HG02938 (cell line): ENCODE data around the gene SOAT1.

Experiments
- ATAC-seq: cut with Tn5 transposase; IDR thresholded peaks from one replicate; pipeline ENCODE4 v1.9.1; 2021; ENCODE audit warnings: mild to moderate bottlenecking, moderate library complexity; ENCODE audit not compliant: unreplicated experiment

Gene SOAT1

GRCh38 chr1:179303200-179303785 lies 9.7 kb downstream of the SOAT1 start:
- no peak for ATAC-seq

GRCh38 chr1:179305450-179305849 lies 11.9 kb downstream of the SOAT1 start:
- ATAC-seq = no peak

GRCh38 chr1:179310291-179310690 lies 16.7 kb downstream of the SOAT1 start:
- no peak for ATAC-seq

GRCh38 chr1:179310721-179311120 lies 17.1 kb downstream of the SOAT1 start:
- no peak for ATAC-seq

GRCh38 chr1:179311149-179311700 lies 17.6 kb downstream of the SOAT1 start:
- ATAC-seq = no peak

- ATAC-seq = no peak
Measured at GRCh38 chr1:179313004-179313403, 19.4 kb downstream of the SOAT1 start.

GRCh38 chr1:179314928-179315327 lies 21.3 kb downstream of the SOAT1 start:
- ATAC-seq = no peak

- no peak for ATAC-seq
Measured at GRCh38 chr1:179318491-179318890, 24.9 kb downstream of the SOAT1 start.

GRCh38 chr1:179321533-179322216 lies 28.1 kb downstream of the SOAT1 start:
- no peak for ATAC-seq

- ATAC-seq = no peak
Measured at GRCh38 chr1:179322557-179322956, 29.0 kb downstream of the SOAT1 start.

GRCh38 chr1:179323436-179323835 lies 29.8 kb downstream of the SOAT1 start:
- ATAC-seq = no peak

GRCh38 chr1:179325836-179326235 lies 32.2 kb downstream of the SOAT1 start:
- ATAC-seq = no peak

- no peak for ATAC-seq
Measured at GRCh38 chr1:179326746-179327145, 33.1 kb downstream of the SOAT1 start.

- ATAC-seq = no peak
Measured at GRCh38 chr1:179327196-179327595, 33.6 kb downstream of the SOAT1 start.

GRCh38 chr1:179327679-179328078 lies 34.1 kb downstream of the SOAT1 start:
- no peak for ATAC-seq

- no peak for ATAC-seq
Measured at GRCh38 chr1:179329862-179330261, 36.3 kb downstream of the SOAT1 start.

GRCh38 chr1:179334440-179334839 lies 40.8 kb downstream of the SOAT1 start:
- no peak for ATAC-seq

- ATAC-seq = no peak
Measured at GRCh38 chr1:179337288-179337687, 43.7 kb downstream of the SOAT1 start.

- no peak for ATAC-seq
Measured at GRCh38 chr1:179337942-179338560, 44.5 kb downstream of the SOAT1 start.

GRCh38 chr1:179340918-179341317 lies 47.3 kb downstream of the SOAT1 start:
- no peak for ATAC-seq

- ATAC-seq = no peak
Measured at GRCh38 chr1:179341943-179342547, 48.4 kb downstream of the SOAT1 start.
